Measurements from ENCODE around the gene CCDC182. TPM values are rescaled to one million over a fixed set of nuclear protein-coding genes. Genes with fewer than 3 reads are reported as not detected.

Gene CCDC182
- not detected for polyA plus RNA-seq (ENCODE audit: insufficient read length)
- long read RNA-seq, donor 1, result 0 reads
- long read RNA-seq, donor 2, result 0 reads
- long read RNA-seq, donor 3, result 0 reads
- long read RNA-seq, donor 4, result 0 reads
- long read RNA-seq, donor 5, result 0 reads
- long read RNA-seq, donor 6, result 0 reads
- long read RNA-seq, donor 7, result 0 reads
- long read RNA-seq, donor 8, result 0 reads

DNA sequence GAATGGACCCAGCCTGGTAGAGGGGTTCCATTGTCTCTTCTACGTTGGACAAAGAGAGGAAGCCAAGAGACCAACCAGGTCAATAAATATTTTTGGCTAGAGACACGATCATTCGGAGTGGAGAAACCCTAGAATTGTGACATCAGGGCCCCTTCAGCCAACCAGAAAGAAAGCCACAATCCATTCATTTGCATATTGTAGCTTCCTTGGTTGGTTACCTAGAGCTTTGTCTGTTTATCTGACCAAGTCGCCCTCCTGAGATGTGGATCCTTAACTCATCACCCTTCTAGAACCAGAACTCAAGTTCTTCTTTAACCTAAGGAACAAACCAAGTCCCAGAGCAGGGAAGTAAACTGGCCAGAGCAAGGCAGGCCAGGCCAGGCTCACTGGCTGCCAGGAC is at the start of gene CCDC182:
CCDC182 (minus strand) TSS at position 58 of the 400 bp plus-strand sequence; CDS start at position 31, 27 bp downstream.
- DNase-seq, result no peak

DNA sequence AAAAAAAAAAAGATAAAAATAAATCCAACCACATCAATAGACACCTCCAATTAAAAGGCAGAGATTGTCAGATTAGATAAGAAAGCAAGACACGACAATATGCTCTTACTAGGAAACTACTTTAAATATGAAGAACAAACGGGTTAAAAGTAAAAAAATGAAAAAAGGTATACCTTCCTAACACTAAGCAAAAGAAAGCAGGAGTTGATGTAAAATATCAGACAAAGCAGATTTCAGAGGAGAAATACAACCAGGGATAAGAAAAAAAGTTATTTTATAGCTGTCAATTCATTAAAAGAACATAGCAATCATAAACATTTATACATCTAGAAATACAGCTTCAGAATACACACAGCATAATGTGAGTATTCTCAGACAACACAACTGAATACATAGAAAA is 49.7 kb upstream of the CCDC182 start:
- no peak for DNase-seq

DNA sequence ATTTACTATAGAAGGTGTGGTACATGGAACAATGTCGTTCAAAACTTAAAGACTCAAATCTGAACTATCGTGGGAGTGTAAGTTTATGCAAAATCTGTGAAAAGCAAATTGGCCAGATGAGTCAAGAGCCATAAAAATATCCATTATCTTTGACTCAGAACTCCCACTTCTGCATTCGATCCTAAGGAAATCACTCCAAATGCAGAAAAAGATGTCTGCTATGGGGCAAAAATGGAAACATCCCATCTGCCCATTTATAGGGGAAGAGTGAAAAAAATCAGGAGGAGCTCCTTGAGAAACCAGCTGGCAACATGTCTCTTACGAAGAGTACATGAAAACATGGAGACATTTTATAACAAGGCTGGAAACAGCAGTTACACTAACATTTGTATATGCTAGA is 43.6 kb upstream of the CCDC182 start:
- no peak for DNase-seq

DNA sequence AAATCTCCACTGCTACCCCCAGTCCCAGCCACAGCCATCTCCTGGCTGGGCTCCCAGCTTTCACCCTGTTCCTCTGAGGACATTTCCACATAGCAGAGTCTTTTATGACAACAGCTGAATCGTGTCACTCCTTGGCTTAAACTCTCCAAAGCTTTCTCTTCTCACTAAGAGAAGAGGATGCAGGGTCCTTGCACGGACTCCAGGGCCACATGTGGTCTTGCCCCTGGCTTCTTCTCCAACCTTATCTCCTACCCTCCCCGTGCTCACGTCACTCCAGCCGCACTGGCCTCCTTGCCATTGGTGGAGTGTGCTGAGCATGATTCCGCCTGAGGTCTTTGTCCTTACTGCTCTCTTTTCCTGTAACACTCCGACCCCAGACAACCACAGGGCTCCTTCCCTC is 39.9 kb upstream of the CCDC182 start:
- peak; percentile 62 for DNase-seq

DNA sequence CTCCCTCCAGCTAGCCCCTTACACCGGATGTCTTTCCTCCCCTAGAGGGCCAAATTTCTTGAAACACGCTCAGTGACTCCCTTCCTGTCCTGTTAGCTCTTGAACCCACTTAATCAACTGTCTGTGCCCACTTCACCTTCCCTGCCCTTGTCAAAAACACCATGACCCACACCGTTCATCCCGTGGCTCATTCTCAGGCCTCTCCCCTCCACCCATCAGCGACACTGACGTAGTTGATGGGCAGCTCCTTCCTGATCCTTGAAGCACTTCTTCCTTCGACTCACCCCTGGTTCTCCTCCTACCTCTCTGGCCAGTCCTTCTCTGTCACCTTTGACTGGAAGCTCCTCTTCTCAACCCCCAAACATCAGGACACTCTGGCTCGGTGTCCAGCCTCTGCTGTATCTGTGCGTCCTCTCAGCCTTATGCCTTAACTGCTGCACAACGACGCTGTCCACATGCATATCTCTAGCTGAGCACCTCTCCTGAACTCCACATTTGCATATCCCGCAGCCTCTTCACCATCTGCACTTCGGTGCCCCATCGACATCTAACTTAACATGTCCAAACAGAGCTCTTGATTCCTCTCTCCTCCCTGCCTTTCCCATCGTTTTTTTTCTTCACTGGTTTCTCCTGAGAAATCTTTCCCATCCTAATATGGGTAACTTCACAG is 39.3 kb upstream of the CCDC182 start:
- DNase-seq, result no peak

DNA sequence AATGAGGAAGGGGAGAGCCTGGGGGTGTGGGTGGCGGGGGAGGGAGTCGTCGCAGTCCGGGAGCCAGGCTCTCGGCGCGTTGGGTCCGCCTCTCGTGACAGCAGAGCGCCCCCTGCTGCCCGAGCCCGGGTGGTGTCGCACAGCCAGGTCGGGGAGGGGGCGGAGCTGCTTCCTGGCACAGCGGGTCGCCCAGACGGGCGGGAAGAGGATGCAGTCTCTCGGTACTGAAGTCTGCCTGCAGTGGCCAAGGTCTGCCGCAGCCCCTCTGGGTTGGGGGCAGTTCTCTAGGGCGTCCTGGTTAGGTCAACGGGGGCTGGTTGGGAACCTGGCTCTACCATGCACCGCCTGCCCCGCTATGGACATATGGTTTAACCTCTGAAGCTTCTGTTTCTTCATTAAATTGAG is 38.2 kb upstream of the CCDC182 start:
- DNase-seq, result peak; percentile 81

DNA sequence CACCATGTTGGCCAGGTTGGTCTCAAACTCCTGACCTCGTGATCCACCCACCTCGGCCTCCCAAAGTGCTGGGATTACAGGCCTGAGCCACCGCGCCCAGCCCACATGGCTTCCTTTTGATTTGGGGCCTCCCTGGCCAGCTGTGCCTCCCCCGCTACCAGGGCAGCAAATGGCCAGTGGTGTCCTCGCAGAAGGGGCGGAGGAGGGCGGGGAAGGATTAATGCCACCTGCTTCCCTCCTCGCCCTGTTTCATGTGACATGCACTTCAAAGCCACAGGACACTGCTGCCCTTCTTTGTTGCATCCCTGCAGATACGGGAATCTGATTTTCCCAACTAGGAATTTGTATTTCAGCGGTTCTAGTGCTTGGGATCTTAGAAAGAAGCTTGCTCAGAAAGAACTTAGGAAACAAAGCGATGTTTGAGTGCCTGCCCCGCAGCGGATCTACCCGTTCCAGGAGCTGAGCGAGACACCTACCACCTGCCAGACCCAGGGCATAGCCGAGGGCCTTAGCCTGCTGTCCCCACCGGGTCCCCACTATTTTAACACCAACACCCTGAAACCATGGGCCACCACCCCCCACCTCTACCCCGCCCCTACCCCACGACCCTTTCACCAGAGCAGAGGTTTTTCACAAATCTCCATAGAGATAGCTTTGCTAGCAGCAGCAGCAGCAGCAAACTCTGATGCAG is 37.7 kb upstream of the CCDC182 start:
- no peak for DNase-seq

DNA sequence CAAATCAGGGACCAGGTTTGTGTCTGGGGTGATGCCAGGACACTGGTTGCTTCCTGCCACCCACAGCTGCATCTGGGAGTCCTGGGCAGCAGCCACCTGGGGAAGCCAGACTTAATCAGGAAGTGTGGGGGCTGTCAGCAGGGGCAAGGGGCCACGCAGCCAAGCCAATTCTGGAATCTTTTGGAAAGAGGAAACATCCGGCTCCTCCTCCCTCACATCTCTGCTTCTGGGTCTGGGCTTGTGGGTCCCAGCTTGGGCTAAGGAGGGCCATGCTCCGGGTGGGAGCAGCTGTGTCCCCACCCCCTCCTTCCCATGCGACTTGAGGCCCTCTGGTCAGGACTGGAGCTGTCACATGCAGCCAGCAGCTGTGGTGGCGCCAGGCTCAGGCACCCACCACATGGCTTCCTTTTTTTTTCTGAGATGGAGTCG is 37.0 kb upstream of the CCDC182 start:
- DNase-seq, result no peak

DNA sequence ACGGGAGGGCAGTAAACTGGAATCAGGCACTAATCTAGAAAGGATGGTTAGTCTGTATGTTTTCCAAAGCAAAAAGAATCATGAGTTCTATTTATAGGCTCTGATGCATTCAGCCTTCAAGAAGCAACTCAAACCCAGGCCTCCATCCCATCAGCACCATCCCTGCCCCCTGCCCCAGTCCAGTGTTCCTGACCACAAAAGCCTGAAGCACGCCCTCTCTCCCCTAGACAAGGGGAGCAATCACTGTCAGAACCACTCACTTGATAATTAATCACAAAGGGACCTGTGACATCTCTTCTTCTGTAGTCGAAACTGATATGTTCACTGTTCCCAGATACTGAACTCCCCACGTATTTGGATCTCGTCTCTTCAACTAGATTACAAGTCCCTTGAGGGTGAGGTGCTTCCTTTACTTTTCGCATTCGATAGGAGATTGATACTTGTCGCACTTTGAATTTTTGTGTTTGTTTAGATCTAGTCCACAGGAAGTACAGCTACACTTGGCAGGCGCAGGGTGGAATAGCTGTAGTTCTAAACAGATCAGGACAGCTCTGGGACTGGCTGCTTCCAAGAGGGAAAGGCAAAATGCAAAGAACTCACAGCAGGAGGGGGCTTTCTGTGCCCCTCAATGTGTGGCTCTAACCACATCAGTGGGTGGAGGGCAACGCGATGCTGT is 36.4 kb upstream of the CCDC182 start:
- DNase-seq, result no peak

DNA sequence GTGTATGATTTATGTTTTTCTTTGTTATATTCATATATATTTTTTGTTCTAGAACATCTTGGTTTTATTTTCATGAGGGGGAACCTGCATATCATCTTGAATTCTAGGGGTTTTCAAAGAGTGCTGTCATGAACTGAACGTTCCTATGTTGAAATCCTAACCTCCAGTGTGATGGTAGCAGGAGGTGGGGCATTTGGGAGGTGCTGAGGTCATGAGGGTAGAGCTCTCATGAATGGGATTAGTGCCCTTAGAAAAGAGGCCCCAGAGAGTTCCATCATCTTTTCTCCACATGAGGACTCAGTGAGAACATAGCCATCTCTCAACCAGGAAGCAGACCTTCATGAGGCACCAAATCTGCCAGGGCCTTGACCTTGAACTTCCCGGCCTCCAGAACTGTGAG is 34.6 kb upstream of the CCDC182 start:
- no peak for DNase-seq

DNA sequence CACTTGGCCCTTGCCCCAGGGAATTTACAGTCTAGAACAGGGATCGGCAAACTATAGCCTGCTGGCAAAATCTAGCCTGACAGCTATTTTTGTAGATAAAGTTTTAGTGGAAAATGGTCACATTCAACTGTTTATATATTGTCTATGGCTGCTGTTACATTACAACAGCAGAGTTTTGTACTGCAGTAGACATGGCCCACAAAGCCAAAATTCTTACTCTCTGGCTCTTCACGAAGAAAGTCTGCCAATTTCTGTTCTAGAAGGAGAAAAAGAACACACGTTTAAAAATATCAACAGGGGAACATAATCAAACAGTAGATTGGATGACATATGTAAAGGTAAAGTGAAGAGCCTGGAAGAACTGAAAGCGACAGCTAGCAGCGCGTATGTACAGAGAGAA is 33.2 kb upstream of the CCDC182 start:
- DNase-seq, result no peak

DNA sequence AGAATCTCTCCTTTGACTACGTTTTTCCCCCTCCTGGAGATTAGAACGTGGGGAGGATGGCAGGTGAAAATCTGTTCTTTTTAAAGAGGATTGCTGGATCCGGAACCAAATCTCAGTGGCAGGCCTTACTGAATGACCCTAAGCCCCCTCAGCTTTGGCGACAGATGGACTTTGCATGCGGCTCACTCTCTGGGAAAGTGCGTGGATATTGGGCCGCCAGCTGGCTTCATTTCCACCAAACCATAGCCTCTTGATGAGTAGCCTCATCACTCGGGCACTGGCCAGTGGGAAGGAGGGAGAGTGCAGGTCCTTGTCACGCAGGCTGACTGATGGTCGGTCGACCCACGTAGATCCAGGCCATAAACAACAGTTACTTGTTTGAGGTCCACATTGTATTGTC is 31.3 kb upstream of the CCDC182 start:
- DNase-seq, result no peak

DNA sequence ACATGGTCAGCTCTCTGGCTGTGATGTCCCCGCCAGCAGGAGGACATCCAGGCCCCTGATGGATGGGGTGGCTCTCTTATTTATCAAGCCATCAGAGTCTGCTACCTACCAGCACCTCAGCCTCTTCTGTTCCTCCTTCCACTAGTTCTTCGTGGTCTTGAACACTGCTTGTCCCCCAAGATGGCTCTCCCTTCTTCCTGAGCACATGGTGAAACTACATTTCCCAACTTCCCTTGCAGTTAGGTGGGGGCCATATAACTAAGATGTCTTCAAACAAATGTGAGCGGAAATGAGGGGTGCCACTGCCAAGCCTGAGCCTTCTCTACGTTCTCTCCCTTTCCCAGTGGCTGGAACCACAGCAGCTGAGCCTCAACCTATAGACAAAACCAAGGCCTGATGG is 29.8 kb upstream of the CCDC182 start:
- DNase-seq, result no peak

DNA sequence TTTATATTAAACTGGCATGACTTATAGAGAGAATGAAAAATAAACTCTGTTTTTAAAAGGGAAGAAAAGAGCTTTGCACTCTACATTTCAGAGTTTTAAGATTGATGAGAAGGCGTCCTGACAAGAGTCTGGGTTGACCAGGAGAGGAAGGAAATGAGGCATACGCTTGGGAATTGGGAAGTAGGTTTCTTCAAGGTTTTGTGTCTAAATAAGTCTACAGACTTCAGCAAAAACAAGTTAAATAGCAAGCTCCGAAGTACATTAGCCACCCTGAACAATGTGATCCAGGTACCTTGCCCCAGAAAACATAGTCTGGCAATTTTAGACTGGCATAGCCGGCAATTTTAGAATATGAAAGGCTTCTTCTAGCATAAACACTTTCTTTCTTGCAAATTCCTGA is 28.5 kb upstream of the CCDC182 start:
- DNase-seq, result no peak

DNA sequence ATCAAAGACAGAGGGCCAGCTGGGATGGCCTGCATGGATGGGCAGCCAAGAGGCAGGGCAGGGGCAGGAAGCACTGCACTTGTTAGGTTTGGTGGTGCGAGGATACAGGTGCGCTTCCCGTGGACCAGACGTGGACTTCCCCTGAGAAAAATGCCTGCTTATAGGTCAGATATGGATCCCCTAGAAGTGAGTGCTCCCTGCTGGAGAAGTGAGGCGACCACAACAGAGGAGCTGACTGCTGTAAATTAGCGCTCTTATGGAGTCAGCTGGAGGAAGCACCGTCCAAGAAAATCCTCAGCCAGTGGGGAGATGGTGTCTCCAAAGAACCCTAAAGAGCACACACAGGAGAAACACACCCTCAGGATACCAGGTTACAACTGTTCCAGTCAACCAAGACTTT is 27.7 kb upstream of the CCDC182 start:
- DNase-seq, result no peak

DNA sequence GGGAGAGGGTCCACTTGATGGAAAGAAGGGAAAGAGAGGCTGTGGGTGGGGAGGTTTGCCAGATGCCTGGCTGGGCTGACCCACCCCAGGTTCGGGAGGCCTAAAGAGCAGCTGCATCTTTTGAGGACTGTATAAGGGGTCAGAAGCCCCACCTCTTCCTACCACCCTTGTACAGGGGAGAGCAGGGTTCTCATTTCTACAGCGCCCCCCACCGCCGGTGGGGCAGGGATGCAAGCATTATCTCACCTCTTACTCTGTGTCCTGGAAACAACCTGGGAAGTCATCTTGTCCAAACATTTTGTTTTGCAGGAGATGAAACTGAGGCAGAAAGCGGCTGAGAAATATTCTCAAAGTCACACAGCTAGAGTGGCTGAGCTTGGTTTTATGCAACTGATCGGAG is 22.5 kb upstream of the CCDC182 start:
- DNase-seq, result no peak

DNA sequence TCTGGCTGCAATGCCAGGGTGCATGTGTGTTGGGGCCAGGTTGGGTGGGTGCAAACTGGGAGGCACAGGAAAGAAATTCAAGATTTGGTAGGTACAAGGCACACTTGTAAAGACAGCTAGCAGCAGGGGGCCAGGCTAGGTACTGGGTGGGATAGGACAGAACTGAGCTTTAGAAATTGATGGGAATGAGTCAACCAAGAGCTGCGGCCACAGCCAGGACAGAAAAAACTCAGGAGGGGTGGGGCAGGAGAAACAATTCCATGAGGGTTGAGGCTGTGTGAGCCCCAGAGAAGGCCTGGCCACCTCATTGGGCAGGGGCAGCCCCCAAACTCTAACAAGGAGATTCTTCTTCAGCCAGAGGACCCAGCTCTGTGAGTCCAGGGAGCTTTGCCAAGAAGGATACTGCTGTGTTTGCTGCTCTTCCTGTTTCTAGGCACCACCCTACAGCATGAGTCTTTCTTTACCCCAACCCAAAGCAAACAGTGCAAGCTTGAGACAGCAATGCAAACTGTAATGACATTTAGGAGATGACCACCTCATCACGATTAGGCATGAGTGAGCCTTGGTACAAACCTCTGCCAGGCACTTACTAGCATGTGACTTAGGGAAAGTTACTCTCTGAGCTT is 21.3 kb upstream of the CCDC182 start:
- no peak for DNase-seq

DNA sequence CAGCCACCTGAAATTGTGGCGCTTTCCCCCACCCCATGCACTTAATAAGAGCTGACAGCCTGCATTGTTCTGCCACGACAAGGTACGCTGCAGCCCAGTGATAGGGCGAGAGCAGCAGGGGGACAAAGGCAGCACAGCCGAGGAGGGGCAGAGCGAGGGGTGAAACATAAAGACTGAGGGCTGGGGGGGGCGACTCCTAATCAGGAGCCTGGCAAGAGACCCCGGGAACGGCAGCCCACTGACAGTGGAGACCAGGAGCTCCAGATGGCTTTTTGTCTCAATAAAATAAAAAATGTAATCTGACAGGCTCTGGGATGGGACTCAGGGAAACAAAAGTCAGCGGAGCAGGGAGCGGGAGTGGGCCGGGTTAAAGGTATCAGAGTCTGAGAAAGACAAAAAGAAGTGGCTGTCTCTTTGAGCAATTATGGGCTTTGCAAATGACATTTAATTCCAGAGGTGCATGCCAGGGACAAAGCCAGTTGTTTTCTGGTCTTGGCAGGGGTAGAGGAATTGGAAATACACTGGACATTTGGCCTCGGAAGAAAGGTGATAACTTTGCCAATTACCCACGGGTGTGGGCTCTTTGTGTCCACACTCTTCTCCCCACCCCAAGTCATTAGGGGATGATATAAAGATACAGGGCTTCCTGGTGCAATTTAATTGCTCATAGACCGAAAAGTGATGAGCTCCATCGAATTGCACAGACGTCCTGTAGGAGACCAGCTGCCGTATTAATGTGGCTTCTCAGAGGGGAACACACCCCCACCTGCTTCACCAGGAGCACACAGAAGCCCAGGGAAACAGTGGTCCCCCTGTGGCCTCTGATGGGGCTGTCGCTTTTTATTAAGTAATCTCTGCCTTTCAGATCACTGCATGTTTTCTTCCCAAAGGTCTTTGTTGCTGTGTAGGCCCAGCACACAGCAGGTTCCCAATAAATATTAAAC is 17.6 kb upstream of the CCDC182 start:
- DNase-seq, result no peak

DNA sequence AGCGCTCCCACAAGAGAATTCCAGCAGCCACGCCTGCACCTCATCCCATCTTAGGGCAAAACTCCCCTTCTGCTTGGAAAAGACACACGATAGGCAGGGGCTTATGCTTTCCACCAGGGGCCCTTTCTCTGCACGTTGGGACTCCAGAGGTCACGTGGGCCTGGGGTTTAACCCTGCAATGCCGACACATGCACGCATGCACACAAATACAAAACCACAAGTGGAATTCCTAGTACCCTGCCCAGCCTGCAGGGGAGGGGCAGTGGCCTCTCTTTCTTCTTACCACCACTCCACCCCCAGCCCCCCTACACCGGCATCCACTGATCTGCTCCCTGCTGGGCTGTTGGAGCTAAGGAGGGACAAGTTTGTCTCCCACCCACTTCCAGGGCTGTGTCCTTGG is 16.8 kb upstream of the CCDC182 start:
- no peak for DNase-seq

DNA sequence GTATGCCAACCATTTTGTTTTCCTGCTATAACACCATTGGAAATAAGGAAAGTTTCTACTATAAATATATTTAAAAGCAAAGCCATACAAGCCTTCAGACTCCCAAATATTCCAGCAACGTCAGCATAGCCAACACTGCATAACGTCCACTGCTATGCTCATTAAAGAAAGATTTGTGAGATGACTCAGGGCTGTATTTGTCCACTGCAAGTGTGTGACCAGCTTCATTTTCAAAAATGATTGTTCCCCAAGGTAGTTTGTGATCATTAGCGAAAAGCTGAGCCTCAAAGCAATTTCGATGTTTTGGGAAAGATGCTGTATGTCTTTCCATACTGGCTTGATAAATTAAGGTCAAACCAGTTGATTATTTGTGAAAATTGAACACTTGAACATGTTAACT is 14.9 kb upstream of the CCDC182 start:
- no peak for DNase-seq

DNA sequence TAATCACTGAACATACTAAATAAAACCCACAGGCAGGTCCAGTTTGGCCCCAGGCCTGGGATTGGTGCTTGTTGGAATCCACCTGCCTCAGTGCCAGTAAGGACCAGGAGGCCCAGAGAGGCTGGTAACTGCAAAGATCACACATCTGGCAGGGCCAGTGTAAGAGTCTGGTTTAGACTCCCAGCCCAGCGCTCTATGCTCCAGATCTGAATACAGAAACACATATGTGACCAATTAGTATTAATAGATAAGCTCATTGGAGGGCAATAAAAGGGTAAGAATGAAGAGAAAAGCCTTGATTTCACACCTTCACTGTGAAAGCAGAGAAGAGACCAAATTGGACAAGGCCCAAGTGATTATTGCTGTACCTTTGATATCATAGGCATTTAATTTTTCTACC is 13.6 kb upstream of the CCDC182 start:
- no peak for DNase-seq

Data from left kidney (tissue), 8 donors.